ENCODE measurements around the gene ITSN1.

Gene ITSN1

DNA sequence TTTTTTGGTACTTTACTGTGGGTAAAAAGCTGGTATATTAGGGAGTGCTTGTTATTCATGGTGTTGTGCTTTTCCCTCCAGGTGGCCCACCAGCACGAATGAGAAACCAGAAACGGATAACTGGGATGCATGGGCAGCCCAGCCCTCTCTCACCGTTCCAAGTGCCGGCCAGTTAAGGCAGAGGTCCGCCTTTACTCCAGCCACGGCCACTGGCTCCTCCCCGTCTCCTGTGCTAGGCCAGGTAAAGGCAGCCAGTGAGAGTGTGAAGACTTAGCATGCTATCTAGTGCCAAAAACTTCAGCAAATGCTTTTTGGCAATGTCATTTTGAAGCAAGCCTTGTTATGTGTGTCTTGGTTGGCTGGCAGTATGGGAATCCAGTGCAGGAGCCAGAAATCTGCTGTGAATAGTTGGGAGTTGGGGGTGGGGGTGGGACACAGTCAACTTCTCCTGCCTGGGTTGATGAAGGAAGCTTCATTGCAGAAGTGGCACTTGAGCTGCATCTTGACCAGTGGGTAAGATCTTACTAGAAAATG lies 171.6 kb downstream of the ITSN1 start:
- no peak for DNase-seq (ENCODE audit: low read depth)

DNA sequence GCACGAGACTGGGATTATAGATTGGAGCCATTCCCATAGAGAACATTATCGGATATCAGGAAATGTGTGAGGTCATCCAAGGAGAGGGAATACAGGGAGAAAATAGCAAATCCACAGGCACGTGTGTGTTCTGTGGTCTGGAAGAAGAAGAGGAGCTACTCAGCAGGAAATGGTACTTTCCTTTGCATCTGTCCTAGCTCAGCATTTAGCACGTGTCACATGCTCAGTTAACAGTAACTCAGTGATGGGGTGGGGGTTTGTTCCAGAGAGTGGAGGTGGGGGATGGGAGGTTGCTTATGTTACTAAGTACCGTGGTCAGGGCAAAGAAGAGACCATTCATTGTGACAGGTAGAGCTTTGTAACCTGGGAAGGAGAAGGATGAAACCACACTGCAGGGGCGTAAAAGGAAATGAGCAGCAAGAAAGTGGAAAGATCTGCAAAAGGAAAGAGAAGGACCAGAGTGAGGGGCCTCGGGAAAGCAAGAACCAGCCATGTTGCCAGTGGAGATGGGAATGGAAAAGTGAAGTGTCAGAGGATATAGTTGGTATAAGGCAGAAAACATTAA lies 172.9 kb downstream of the ITSN1 start:
- DNase-seq (ENCODE audit: low read depth): no peak

DNA sequence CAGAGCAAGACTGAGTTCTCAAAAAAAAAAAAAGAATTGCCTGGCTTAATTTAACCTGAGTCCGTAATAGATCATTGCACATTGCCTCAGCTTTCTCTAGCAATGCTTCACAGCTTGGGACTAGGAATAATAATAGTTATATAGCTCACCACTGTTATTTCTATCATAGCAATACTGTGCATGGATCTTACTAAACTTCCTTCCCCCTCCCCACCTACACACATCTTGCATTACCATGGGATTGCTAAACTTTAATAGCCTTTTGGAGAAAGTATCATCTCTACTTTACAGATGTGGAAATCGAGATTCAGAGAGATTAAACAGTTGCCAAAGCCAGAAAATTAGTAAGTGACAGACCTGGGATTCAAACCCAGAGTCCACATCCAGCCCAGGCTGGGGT lies 173.9 kb downstream of the ITSN1 start:
- DNase-seq (ENCODE audit: low read depth): no peak

DNA sequence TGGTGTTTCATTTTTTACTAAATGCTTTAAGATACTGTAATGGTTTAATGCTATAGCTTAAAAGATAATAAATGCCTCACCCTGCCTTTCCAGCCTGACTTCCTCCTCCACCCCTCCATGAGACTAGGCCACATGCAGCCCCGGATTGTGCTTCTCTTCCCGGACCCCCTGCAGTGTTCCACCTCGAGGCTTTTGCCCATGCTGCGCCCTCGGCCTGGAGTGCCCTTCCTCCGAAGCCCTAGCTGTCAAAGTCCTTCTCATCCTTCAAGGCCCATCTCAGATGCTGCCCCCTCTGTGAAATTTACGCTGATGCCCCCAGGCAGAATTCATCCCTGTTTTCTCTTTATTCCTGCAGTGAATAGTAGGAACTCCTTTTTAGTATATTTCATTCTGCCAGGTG lies 174.8 kb downstream of the ITSN1 start:
- DNase-seq (ENCODE audit: low read depth): no peak

DNA sequence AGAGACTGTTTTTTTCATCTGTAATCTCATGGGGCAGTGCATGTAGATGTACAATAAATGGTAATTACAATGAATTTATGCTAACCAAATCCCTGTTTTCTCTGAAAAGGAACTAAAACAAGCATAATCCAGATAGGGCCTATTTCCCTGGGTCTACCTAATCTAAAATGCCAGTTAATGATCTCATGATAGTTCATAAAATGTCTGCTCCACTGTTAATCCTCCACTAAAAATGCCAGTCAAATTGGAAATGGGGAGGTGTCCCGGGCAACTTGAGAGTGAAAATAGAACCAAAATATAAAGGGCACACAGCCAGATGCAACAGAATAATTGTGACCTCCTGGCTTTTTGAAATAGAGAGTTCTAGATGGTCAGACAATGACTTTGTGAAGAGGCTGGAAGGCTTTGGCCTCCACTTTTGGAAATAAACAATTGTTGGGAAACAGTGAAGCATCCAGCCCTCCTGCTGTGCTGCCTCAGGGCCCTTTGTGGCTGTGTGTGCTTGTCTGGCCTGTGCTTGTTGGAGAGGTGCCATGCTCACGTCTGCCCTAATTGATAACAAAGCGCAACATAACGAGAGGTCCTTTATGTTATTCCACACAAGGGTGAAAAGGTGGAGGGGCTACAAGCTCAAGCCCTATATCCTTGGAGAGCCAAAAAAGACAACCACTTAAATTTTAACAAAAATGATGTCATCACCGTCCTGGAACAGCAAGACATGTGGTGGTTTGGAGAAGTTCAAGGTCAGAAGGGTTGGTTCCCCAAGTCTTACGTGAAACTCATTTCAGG lies 175.6 kb downstream of the ITSN1 start:
- no peak for DNase-seq (ENCODE audit: low read depth)

DNA sequence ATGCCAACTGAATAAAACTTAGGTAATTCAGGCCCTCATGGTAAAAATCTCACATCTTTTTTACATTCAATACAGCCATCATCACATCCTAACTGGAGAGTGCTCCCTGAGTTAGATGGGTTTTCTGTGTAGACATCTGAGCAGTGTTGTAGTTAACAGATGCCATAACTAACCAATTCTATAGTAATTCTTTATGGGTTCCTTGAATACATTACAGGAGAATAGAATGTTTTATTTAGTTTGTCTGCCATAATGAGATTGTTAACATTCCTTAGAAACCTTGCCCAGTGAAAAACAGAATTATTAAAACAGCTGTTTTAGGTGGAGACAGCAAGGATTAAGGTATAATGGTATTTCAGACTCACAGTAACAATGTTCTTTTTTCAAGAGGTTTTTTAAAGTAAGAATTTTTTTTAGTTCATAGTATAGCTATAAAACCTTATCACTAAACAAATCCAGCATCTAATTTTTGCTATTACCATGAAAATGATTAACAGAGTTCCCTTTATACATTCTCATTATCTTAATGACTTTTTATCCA lies 178.0 kb downstream of the ITSN1 start:
- no peak for DNase-seq (ENCODE audit: low read depth)

DNA sequence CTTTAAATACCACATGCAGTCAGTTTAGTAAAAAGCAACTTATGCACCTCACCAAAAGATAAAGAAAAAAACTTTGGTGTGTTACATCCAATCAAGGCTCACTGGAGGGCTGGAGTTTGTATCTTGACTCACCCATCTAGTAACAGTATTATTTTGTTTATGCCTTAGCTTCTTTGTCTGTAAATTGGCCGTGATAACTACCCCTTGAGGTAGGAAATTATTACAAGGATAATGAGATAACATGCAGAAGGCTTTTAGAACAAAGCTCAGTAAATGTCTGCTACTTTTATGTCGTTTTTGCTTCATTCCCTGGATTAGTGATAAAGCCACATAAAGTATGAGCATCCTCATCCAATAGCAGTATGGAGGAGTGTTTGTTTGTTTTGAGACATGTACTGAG lies 178.5 kb downstream of the ITSN1 start:
- no peak for DNase-seq (ENCODE audit: low read depth)

DNA sequence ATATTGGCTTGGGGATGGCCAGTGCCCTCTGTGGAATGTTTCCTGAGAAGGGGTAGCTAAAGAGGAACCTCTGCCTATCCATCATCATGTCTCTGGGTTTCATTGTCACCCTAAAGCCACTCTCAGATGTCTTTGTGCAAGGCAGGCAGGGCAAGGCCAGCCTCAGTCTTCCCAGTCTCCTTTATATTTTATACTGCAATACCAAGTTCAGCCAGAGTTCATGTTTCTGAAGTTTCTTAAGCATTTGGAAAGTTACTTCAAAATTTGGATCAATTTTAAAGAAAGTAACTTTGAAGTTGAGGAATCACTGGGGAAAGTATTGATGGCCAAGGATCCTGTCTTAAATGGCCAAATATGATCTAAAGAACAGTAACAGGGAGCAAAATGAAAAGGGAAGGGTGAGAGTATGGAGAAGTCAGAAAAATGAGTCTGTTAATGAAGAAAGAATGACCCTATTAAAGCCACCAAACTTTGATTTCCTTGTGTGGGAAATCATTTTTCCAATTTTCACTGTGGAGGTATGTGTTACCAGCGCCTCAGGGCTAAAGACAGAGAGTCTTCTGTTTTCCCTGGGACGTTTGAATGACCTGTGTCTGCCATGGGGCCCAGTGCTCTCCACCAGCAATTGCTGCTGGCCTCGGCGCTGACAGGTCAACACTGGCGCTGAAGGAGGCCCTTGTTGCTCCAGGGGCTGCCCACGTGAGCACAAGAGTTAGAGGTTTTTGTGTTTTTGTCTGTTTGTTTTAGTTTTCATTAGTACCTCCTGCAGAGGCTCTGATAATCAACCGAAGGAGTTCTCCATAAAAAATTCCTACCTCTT lies 179.4 kb downstream of the ITSN1 start:
- DNase-seq (ENCODE audit: low read depth): no peak

DNA sequence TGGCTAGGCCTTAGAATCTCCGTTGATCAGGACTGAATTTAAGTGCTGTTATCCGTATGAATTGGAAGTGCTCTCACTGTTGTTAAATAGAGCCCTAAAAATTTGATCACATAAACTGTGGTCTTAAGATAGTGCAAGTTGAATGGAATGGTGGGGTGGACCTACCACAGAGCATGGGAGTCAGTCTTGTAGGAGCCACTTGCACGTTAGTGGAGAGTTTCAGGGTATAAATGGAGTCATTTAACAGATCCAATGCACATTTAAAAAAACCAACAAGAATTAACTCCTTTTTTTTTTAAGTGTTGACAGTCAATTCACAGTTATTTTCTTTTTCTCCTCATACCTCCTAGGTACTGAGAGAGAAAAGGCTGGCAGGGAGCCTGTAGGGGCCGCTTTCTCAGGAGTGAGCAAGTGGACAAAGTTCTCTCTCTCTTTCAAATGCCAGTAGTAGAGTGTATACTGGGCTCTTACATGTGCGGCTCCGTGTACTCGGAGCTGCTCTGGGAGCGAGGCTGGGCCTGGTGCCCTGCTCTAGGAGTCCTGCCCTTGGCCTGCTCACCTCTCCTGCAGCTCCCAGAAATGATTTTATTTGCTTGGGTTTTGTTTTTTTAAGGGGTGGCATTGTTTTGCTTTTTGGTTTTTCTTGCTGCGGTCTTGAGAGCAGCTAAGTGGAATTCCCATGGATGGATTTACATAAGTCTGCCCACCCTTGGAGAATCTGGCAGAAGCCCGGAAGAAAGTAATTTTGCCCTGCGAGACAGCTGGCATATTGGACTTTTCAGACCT lies 182.0 kb downstream of the ITSN1 start:
- no peak for DNase-seq (ENCODE audit: low read depth)

DNA sequence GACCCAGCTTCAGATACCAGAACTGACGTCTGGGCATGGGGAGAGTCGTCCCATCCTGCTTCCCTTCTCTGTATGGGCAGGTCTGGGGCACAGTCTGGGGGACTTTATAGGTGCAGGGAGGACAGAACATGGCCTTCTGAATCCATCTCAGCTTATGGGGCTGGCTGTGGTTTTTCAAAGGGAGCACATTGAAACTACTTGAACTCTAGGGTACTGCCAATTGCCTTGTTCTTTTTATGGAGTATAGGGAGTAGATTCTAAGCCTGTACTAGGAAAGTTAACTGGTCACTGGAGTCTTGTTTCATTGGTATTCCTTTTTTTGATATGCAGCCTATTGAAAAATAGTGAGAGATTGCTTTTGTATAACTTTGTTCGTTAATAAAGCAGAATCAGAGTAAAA lies 183.1 kb downstream of the ITSN1 start:
- no peak for DNase-seq (ENCODE audit: low read depth)

DNA sequence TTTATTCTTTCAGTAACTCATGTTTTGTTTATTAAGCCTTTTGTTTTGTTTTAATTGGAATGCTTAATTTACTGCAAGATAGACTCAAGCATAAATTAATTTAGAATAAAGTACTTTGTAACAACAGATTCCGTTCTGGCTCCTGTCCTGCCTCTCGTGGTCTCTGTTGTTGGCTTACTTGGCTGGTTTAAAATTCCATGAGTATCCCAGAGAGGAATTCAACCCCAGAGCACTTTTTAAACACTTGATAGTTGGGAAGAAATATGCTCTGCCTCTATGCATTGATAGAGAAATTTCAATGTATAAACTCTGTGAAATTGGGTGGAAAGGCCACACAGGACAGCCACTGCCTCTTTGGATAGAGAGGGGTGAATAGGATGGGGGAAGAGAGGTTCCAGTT lies 183.6 kb downstream of the ITSN1 start:
- no peak for DNase-seq (ENCODE audit: low read depth)

DNA sequence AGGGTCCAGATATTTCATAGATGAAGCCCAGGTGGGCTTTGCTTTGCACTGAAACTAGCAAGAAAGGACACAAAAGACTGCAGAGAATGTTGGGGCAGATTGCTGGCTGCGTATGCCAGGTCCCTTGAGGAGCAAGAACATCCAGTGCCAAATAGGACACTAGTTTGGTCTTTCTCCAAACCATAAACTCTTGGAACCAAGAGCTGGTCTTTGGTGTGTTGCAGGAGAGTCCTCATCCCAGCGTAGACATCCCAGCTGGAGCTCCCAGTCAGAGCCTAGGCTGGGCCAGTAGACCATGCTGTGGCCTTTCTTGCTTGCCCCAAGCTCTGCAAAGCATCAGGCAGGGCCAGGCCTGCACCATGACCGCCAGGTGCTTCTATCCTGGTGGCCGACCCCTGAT lies 185.8 kb downstream of the ITSN1 start:
- no peak for DNase-seq (ENCODE audit: low read depth)

DNA sequence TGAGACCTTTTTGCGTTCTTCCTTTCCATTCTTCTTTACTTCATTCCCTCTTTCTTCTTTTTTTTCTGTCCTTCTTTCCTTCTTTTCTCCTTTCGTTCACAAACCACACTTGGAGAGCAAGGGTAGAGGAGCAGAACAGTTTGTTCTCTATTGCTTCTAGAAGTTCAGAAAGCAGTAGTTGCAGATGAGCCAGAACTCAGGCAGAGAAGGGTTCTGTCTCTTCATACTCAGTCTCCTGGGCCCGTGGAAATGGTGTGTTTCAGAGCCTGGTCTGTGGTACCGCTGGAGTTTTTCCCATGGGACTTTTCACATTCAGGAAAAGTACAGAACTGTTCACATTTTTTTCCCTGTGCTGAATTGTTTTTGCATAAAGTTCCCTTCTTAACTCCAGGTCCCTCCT lies 186.3 kb downstream of the ITSN1 start:
- no peak for DNase-seq (ENCODE audit: low read depth)

DNA sequence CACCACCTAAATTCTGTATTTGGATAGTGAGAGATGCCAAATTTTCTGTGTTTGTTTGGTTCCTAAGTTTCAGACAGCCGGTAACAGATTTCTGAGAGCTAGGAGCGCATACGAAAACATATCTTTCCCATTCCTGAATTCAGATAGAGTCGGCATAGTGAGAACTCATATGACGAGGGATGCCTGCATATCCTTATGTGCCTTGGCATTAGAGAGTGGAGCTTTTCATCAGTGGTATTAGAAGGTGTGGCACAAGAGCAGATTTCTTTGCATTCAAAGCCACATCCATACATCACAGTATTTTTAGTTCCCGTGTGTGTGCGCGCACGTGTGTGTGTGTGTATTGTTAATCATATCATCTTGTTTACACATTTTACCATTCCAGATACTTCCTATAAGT lies 187.5 kb downstream of the ITSN1 start:
- no peak for DNase-seq (ENCODE audit: low read depth)

DNA sequence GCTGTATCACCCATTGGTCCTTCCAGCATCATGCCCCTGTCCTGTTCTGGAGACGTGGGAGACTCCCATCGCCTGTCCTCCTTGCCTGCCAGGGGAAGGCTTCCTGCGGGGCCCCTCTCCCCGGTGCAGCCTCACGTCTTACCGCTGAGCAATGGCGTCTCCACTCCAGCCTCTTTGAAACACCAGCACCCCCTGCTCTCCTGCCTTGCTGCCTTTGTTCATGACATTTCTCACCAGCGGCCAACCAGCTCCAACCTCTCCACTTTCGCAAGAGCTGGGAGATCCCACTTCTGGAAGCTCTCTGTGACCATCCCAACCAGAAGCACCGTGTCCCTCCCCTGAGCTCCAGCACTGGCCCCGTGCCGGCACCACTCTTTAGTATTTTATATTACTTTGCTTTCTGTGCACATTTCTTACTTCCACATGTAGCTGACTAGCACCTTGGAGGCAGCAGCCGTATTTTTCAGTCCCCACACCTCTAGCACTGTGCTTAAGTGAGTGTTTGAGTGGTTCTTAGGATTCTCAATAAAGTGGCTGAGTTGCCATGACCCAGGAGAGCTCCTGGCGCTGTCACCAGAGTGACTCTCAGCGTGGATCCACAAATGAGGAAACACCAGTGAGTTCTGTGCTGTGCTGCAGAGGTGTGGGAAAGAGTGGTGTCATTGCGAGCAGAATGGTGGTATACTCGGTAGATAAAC lies 189.8 kb downstream of the ITSN1 start:
- no peak for DNase-seq (ENCODE audit: low read depth)

DNA sequence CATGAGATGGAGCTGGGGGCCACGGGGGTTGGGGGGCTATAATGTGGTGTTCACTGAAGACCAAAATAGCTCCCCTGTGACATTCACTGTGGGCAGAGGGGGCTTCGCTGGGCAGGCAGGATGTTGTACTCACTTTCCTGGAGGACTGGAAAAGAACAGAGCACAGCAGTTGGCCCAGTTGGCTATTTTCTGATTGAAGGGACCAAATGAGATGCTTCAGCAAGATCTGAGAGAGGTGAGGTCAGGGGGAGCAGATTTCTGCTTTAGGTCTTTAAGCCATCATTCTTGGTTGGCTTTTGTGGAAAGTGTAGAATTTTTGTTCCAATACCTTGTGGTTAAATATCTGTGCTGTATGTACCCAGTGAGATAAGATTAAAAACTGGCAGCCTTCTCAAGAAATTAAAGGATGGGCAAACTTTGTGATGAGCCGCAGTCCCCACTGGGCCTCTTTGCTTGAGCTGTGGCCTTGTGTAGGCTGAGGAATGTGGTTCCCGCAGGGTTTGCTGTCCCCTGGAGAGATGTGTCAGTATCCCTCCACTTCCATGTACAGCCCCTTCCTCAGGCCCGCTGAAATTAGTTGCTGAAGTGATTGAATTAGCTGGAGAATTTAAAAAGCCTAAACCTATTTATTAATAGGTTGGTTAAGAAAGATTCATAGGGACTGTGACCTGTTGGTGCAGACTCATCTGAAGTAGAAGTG lies 192.7 kb downstream of the ITSN1 start:
- no peak for DNase-seq (ENCODE audit: low read depth)

DNA sequence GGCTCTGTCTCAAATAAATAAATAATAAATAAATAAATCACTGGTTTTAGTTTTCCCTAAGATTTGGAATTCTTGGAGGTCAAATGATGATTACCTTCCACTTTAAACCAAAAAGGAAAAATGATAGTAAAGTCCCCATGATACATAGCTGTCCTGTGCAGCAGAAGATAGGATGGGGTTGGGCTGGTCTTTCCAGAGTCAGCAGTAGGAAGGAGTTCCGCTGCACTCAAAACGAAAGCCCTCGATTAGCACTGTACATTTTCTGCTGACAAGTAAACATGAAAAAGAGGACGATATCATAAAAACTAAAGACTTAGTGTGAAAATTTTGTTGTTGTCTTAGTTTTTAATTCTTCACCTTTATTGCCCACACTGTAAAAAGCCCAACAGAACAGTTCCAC lies 193.6 kb downstream of the ITSN1 start:
- DNase-seq (ENCODE audit: low read depth): no peak

DNA sequence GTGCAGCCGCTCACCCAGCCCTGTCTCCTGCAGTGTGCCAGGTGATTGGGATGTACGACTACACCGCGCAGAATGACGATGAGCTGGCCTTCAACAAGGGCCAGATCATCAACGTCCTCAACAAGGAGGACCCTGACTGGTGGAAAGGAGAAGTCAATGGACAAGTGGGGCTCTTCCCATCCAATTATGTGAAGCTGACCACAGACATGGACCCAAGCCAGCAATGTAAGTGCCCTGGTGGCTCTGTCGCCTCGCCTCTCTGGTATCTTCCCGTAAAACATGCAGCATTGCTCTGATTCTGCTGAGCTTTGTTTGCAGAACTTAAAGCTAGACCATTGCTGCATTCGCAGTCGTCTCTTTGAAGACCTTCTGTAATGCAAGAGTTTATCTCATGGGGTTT lies 194.1 kb downstream of the ITSN1 start:
- DNase-seq (ENCODE audit: low read depth): no peak

DNA sequence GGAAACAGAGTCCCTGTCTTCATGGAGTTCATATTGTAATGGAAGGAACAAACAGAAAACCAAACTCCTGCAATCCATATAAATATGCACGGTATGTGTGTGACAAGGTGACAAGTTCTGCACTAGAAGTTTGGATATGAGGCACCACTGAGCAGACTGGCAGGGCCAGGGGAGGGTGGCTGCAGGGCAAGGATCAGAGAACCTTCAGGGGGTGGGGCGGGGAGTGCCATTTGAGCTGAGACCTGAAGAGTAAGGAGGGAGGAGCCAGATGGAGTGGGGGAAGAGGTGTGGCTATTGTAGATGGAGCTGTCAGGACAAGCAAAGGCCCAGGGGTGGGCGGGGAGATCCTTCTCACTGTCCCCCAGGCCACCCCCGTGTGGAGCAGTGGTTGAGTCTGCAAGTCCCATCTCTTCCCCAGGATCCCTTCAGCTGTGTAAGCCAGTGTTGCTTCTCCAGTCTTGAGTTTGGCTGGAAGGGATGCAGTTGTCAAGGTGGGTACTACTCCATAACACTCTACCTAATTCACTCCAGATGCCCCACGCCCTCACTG lies 196.9 kb downstream of the ITSN1 start:
- no peak for DNase-seq (ENCODE audit: low read depth)

DNA sequence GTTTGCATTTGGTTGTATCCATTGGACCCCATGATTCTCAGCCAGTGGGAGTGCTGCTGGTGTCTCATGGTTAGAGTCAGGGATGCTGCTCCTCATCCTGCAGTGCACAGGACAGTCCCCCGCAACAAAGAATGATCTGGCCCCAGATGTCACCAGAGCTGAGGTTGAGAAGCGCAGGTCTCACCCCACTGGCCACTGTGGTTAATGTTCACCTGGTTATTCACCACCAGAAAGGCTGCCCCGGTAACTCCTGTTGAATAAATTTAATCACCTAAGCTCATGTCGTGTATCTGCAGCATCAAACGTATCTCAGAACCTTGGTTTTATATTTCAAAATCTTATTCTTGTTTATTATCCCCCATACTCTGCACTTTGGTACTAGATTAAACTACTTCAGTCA lies 197.5 kb downstream of the ITSN1 start:
- no peak for DNase-seq (ENCODE audit: low read depth)

Data from activated gamma-delta T cell treated with anti-CD3 and anti-CD28 coated beads, Interleukin-2, amount 50 U/mL, for 16 hours (primary cell).